ENCODE results near the gene SEMA4A.
"Not testable (repeated sequence)": the region's sequence is repeated elsewhere in the genome, so short reads cannot be mapped to it uniquely, and the experiment has no call there.

The SEMA4A gene

DNA sequence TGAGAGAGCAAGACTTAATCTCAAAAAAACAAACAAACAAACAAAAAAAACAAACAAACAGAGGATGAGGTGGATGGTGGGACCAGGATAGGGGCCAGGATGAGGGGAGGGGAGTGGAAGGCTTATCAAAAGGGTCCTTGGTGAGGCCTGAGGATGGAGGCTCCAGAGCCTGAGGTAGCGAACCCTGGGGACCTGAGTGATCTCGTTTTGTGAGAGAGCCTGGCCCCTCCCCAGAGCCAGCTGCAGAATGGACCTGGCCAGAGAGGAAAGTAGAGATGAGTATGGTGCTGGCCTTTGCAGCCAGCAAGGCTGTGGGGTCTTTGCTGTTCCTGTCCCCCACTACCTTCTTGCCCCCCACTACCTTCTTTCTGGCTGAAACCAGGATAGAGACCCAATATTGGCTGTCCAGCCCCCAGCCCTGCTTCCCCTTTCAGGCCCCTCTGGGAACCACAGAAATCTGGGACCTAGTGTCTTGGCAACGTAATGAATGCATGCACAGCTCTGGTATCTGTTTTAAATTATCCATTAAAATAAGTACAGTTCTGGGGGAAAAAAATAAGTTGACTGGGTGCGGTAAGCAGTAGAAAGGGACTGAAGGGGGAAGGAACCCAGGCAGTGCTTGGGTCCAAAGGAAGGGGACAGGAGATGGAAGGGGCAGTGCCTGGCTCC is 40.0 kb upstream of the SEMA4A start:
- Histone ChIP-seq H3K4me3 (ENCODE audit: extremely low read depth, insufficient read depth, low read length, poor library complexity, severe bottlenecking) (no peak overlapping the region), H3K36me3 (ENCODE audit: control insufficient read depth, insufficient read depth, low read length) (peaks cover 26% of the 10 kb centered on the region), H3K9me3 (ENCODE audit: control insufficient read depth, low read length) (no peaks in the 10 kb centered on the region), H3K4me1 (ENCODE audit: control insufficient read depth, insufficient read depth, low read length, poor library complexity, severe bottlenecking) (peaks cover 31% of the 10 kb centered on the region), H3K27ac (ENCODE audit: low read depth, low read length, severe bottlenecking) (peak overlapping the region; percentile 92)
- 60 to 62% methylated on average over 1 to 3 of the region's 4 CpGs for WGBS, 2 experiments (ENCODE audit: insufficient coverage in 2 of 2)

DNA sequence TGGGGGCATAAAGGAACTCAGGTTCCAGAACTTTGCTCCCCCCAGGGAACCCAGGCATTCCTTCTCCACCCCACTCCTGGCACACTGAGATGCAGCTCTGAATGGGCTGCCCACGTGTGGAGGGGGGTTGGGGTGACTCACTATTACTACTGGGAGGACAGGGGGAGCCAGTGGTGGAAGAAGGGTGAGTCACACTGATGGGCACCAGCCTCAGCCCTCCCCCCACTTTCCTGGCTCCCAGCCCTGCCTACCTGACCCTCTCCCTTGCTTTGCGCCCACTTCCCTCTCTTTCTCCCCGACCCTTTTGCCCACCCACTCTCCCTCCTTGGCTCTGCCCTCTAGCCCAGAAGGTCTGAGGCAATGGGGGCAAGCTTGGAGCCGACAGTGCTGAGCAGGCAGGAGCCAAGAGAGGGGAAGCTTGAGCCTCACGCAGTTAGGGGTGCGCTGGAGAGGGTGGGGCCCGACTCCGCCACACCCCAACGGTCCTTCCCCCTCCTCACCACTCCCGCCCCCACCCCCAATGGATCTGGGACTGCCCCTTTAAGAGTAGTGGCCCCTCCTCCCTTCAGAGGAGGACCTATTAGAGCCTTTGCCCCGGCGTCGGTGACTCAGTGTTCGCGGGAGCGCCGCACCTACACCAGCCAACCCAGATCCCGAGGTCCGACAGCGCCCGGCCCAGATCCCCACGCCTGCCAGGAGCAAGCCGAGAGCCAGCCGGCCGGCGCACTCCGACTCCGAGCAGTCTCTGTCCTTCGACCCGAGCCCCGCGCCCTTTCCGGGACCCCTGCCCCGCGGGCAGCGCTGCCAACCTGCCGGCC is 39.1 kb upstream of the SEMA4A start, which contains the start of gene LMNA:
LMNA (plus strand) TSS at position 611 of the 818 bp plus-strand sequence. CDS start 208 bp downstream, outside the sequence.
- H3K27ac ChIP-seq (ENCODE audit: low read depth, low read length, severe bottlenecking): peak within 1 kb of the TSS; percentile 92
- WGBS, 2 experiments (ENCODE audit: insufficient coverage in 2 of 2): 1 to 4% methylated on average over 18 to 23 of the region's 37 CpGs
- no peaks in the 10 kb centered on the region for H3K9me3 ChIP-seq (ENCODE audit: control insufficient read depth, low read length)
- H3K4me3 ChIP-seq (ENCODE audit: extremely low read depth, insufficient read depth, low read length, poor library complexity, severe bottlenecking): peak within 1 kb of the TSS; percentile 99
- H3K4me1 ChIP-seq (ENCODE audit: control insufficient read depth, insufficient read depth, low read length, poor library complexity, severe bottlenecking): peaks cover 38% of the 10 kb centered on the region
- H3K36me3 ChIP-seq (ENCODE audit: control insufficient read depth, insufficient read depth, low read length): peaks cover 28% of the 10 kb centered on the region

DNA sequence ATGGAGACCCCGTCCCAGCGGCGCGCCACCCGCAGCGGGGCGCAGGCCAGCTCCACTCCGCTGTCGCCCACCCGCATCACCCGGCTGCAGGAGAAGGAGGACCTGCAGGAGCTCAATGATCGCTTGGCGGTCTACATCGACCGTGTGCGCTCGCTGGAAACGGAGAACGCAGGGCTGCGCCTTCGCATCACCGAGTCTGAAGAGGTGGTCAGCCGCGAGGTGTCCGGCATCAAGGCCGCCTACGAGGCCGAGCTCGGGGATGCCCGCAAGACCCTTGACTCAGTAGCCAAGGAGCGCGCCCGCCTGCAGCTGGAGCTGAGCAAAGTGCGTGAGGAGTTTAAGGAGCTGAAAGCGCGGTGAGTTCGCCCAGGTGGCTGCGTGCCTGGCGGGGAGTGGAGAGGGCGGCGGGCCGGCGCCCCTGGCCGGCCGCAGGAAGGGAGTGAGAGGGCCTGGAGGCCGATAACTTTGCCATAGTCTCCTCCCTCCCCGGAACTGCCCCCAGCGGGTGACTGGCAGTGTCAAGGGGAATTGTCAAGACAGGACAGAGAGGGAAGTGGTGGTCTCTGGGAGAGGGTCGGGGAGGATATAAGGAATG is 38.4 kb upstream of the SEMA4A start:
- peaks cover 42% of the 10 kb centered on the region for H3K4me1 ChIP-seq (ENCODE audit: control insufficient read depth, insufficient read depth, low read length, poor library complexity, severe bottlenecking)
- peak overlapping the region; percentile 99 for H3K4me3 ChIP-seq (ENCODE audit: extremely low read depth, insufficient read depth, low read length, poor library complexity, severe bottlenecking)
- peak overlapping the region; percentile 92 for H3K27ac ChIP-seq (ENCODE audit: low read depth, low read length, severe bottlenecking)
- peaks cover 28% of the 10 kb centered on the region for H3K36me3 ChIP-seq (ENCODE audit: control insufficient read depth, insufficient read depth, low read length)
- WGBS, 2 experiments (ENCODE audit: insufficient coverage in 2 of 2): 1% methylated on average over 36 to 42 of the region's 49 CpGs
- no peaks in the 10 kb centered on the region for H3K9me3 ChIP-seq (ENCODE audit: control insufficient read depth, low read length)

DNA sequence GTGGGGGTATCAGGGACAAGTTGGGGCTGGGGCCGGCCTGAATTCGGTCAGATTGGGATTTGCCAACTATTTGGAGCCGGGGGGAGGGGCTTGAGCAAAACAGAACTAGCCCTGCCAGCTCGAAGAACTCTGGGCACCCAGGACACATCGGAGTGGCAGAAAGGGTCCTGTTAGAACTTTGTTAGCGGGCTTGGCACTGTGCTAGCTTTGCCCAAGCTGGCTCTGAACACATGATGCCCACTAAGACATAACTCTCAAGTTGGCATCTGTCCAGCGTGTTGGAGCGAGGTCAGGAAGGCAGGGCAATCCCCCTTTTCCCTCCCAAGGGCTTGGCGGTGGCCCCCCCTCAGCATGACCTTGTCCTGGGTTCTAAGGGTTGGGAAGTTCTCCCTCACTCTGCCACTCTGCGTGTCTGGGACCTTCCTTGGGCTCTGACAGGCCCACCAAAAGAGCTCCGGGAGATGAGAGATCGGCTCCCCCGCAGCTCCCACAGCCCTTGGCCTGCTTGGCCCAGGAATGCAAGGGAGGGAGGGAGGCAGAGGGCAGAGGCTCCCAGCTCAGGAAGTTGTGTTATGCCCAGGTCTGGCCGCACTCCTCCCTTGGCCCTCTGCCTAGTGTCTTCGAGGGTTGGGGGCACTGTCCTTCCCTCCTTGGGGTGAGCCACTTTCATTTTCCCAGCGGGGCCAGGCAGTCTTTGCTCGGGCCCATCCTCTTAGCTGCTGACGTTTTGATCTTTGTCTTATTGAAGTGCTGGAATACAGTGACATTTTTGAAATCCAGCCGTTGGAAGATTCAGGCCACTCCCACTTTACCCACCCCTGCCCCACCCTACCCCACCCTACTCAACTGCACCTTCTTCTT is 37.6 kb upstream of the SEMA4A start:
- 2 to 14% methylated on average over 13 to 14 of the region's 19 CpGs for WGBS, 2 experiments (ENCODE audit: insufficient coverage in 2 of 2)
- Histone ChIP-seq H3K36me3 (ENCODE audit: control insufficient read depth, insufficient read depth, low read length) (peaks cover 35% of the 10 kb centered on the region), H3K4me3 (ENCODE audit: extremely low read depth, insufficient read depth, low read length, poor library complexity, severe bottlenecking) (peak overlapping the region; percentile 99), H3K9me3 (ENCODE audit: control insufficient read depth, low read length) (no peaks in the 10 kb centered on the region), H3K27ac (ENCODE audit: low read depth, low read length, severe bottlenecking) (peak overlapping the region; percentile 92), H3K4me1 (ENCODE audit: control insufficient read depth, insufficient read depth, low read length, poor library complexity, severe bottlenecking) (peaks cover 50% of the 10 kb centered on the region)

DNA sequence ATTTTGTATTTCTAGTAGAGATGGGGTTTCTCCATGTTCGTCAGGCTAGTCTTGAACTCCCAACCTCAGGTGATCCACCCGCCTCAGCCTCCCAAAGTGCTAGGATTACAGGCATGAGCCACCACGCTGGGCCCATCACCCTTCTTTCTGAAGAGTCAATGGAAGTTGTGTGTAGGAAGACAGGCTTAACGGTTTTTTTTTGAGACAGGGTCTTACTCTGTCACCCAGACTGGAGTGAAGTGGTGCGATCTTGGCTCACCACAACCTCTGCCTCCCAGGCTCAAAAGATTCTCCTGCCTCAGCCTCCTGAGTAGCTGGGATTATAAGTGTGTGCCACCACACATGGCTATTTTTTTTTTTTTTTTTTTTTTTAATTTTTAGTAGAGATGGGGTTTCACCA is 36.7 kb upstream of the SEMA4A start:
- WGBS, 2 experiments (ENCODE audit: insufficient coverage in 2 of 2): 92 to 100% methylated on average over 1 to 4 of the region's 5 CpGs
- not testable (repeated sequence) for H3K27ac ChIP-seq (ENCODE audit: low read depth, low read length, severe bottlenecking); H3K9me3 ChIP-seq (ENCODE audit: control insufficient read depth, low read length)
- Histone ChIP-seq H3K4me3 (ENCODE audit: extremely low read depth, insufficient read depth, low read length, poor library complexity, severe bottlenecking) (peak overlapping the region; percentile 99), H3K36me3 (ENCODE audit: control insufficient read depth, insufficient read depth, low read length) (peaks cover 44% of the 10 kb centered on the region), H3K4me1 (ENCODE audit: control insufficient read depth, insufficient read depth, low read length, poor library complexity, severe bottlenecking) (peaks cover 59% of the 10 kb centered on the region)

DNA sequence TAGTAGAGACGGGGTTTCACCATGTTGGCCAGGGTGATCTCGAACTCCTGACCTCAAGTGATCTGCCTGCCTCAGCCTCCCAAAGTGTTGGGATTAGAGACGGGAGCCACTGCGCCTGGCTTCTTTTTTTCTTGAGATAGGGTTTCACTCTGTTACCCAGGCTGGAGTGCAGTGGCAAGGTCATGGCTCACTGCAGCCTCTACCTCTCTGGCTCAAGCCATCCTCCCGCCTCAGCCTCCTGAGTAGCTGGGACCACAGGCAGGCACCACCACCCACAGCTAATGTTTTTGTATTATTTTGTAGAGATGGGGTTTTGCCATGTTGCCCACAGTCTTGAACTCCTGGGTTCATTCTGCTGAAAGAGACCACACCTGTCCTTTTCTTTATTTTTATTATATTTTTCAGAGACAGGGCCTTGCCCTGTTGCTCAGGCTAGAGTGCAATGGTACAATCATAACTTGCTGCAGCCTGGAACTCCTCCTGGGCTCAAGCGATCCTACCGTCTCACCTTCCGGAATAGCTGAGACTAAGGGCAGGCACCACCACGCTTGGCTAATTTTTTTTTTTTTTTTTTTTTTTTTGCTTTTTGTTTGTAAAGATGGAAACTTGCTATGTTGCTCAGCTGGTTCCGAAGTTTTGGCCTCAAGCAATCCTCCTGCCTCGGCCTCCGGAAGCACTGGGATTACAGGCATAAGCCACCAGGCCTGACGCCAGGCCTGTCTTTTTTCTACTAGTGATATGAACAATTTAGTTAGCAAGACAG is 35.8 kb upstream of the SEMA4A start:
- no peak overlapping the region for H3K27ac ChIP-seq (ENCODE audit: low read depth, low read length, severe bottlenecking)
- no peak overlapping the region for H3K4me3 ChIP-seq (ENCODE audit: extremely low read depth, insufficient read depth, low read length, poor library complexity, severe bottlenecking)
- 87 to 90% methylated on average over 4 to 9 of the region's 13 CpGs for WGBS, 2 experiments (ENCODE audit: insufficient coverage in 2 of 2)
- peaks cover 65% of the 10 kb centered on the region for H3K4me1 ChIP-seq (ENCODE audit: control insufficient read depth, insufficient read depth, low read length, poor library complexity, severe bottlenecking)
- H3K36me3 ChIP-seq (ENCODE audit: control insufficient read depth, insufficient read depth, low read length): peaks cover 44% of the 10 kb centered on the region
- H3K9me3 ChIP-seq (ENCODE audit: control insufficient read depth, low read length): no peaks in the 10 kb centered on the region

DNA sequence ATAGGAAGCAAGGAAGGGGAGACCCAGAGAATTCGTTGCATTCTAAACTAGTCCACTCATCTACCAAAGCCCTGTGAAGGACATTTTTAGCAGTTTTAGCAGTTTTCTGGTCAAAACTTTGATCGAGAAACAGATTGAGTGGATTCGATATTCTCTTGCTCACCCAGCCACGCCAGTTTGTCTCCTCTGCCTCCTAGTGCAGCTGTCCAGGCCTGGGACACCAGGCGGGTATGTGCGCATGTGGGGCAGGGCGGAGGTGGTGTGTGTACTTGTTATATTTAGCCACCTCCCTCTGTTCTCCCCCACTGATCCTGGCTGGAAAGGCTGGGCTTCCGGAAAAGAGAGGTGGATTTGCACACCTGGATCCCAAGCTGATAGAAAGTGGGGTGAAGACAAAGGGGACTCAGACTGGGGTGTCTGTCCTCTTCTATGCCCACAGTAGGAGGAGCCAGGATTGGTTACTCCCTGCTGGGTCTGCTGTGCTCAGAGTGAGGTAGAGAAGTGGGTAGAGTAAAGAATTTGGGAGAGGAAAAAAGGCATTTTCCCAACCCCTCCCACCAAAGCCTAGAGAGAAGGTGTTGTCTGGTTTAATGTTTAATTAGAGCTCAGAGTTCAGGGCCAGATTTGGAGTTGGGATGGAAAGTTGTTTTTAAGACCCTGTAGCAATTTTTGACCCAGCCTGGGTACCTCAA is 35.1 kb upstream of the SEMA4A start:
- Histone ChIP-seq H3K36me3 (ENCODE audit: control insufficient read depth, insufficient read depth, low read length) (peaks cover 44% of the 10 kb centered on the region), H3K27ac (ENCODE audit: low read depth, low read length, severe bottlenecking) (no peak overlapping the region), H3K4me3 (ENCODE audit: extremely low read depth, insufficient read depth, low read length, poor library complexity, severe bottlenecking) (peak overlapping the region; percentile 14), H3K9me3 (ENCODE audit: control insufficient read depth, low read length) (no peaks in the 10 kb centered on the region), H3K4me1 (ENCODE audit: control insufficient read depth, insufficient read depth, low read length, poor library complexity, severe bottlenecking) (peaks cover 65% of the 10 kb centered on the region)
- WGBS, 2 experiments (ENCODE audit: insufficient coverage in 2 of 2): 100% methylated on average over 4 of the region's 8 CpGs

DNA sequence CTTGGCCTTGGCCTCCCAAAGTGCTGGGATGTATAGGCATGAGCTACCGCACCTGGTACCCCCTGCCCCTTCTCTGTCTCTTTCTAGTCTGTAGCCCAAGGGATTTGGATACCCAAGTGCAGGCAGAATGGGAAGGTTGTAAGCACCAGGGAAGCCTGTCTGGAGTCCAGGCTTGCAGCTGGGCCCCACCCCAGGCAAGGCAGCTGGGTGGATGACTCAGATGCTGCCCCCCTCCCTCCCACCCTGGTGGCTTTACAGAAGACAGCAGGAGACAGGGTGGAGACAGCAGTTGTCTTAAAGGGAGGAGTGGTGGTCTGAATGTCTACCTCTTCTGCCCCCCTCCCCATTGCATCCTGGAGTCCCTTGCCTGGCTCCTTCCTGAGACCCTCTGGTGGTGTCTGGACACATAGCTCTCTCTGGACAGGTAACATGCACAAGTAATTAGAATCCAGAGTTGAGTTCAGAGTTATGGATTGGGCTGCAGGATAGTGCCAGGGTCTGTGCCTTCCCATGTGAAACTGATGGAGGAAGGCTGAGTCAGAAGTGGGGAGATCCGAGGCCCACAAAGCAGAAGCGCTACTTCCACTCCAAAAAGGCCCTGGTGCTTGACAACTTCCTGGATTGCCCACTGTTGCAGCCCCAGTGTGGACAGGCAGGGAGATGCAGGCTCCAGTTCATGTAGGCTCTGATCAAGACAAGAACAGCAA is 33.7 kb upstream of the SEMA4A start:
- H3K27ac ChIP-seq (ENCODE audit: low read depth, low read length, severe bottlenecking): peak overlapping the region; percentile 57
- H3K4me1 ChIP-seq (ENCODE audit: control insufficient read depth, insufficient read depth, low read length, poor library complexity, severe bottlenecking): peaks cover 68% of the 10 kb centered on the region
- H3K9me3 ChIP-seq (ENCODE audit: control insufficient read depth, low read length): no peaks in the 10 kb centered on the region
- H3K4me3 ChIP-seq (ENCODE audit: extremely low read depth, insufficient read depth, low read length, poor library complexity, severe bottlenecking): no peak overlapping the region
- H3K36me3 ChIP-seq (ENCODE audit: control insufficient read depth, insufficient read depth, low read length): peaks cover 44% of the 10 kb centered on the region
- 83 to 89% methylated on average over 3 of the region's 3 CpGs for WGBS, 2 experiments (ENCODE audit: insufficient coverage in 2 of 2)

DNA sequence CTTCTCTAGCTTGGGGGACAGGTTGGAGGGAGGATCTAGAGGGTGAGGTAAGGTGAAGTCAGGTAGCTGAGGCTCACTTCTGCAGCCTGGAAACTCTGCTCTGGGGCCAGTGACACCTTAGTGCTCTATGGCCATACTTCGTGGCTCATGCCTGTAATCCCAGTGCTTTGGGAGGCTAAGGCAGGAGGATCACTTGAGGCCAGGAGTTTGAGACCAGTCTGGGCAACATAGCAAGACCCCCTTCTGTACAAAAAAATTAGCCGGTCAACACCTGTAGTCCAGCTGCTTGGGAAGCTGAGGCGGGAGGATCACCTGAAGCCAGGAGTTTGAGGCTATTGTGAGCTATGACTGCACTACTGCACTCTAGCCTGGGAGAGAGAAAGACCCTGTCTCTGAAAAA is 33.1 kb upstream of the SEMA4A start:
- no peaks in the 10 kb centered on the region for H3K9me3 ChIP-seq (ENCODE audit: control insufficient read depth, low read length)
- H3K4me1 ChIP-seq (ENCODE audit: control insufficient read depth, insufficient read depth, low read length, poor library complexity, severe bottlenecking): peaks cover 73% of the 10 kb centered on the region
- no peak overlapping the region for H3K4me3 ChIP-seq (ENCODE audit: extremely low read depth, insufficient read depth, low read length, poor library complexity, severe bottlenecking)
- H3K27ac ChIP-seq (ENCODE audit: low read depth, low read length, severe bottlenecking): peak overlapping the region; percentile 57
- H3K36me3 ChIP-seq (ENCODE audit: control insufficient read depth, insufficient read depth, low read length): peaks cover 48% of the 10 kb centered on the region
- 93 to 100% methylated on average over 3 of the region's 3 CpGs for WGBS, 2 experiments (ENCODE audit: insufficient coverage in 2 of 2)

Measured in mesodermal cell (in vitro differentiated cells).